Neural progenitor cell (in vitro differentiated cells): ENCODE results near the gene TSPEAR. TPM values are rescaled to one million over a fixed set of nuclear protein-coding genes. Genes with fewer than 3 reads are reported as not detected.

ENCODE experiments used
- DNase-seq: peaks from one replicate; pipeline ENCODE4 v3.0.0-alpha.2; 2016; ENCODE audit warnings: low spot score
- H2AFZ ChIP-seq: fragments of 200-600 bp; sonication (generic); replicated peaks from 2 replicates; pipeline ENCODE4 v1.6.1; 2016; ENCODE audit warnings: antibody characterized with exemption
- H3F3A ChIP-seq: fragments of 200-600 bp; sonication (generic); 2 replicates; pipeline ENCODE4 v1.6.1; 2016; ENCODE audit warnings: antibody characterized with exemption, low read depth
- H3K27ac ChIP-seq: fragments of 200-600 bp; sonication (generic); 2 replicates; pipeline ENCODE4 v1.5.1; 2016; ENCODE audit warnings: mild to moderate bottlenecking
- H3K27me3 ChIP-seq: fragments of 200-600 bp; sonication (generic); 2 replicates; pipeline ENCODE4 v1.6.1; 2016; ENCODE audit warnings: mild to moderate bottlenecking, moderate library complexity
- H3K36me3 ChIP-seq: fragments of 200-600 bp; sonication (generic); 2 replicates; pipeline ENCODE4 v1.5.1; 2016
- H3K4me1 ChIP-seq: fragments of 200-600 bp; sonication (generic); 2 replicates; pipeline ENCODE4 v1.6.1; 2016; ENCODE audit warnings: mixed run types
- H3K4me2 ChIP-seq: fragments of 200-600 bp; sonication (generic); 2 replicates; pipeline ENCODE4 v1.6.1; 2016
- H3K4me3 ChIP-seq: fragments of 200-600 bp; sonication (generic); 2 replicates; pipeline ENCODE4 v1.5.1; 2016
- H3K79me2 ChIP-seq: fragments of 200-600 bp; sonication (generic); 2 replicates; pipeline ENCODE4 v1.6.1; 2016; ENCODE audit warnings: low read depth
- H3K9ac ChIP-seq: fragments of 200-600 bp; sonication (generic); 2 replicates; pipeline ENCODE4 v1.6.1; 2016
- H3K9me3 ChIP-seq: fragments of 200-600 bp; sonication (generic); 2 replicates; pipeline ENCODE4 v1.5.1; 2016; ENCODE audit warnings: low read depth
- H4K20me1 ChIP-seq: fragments of 200-600 bp; sonication (generic); 2 replicates; pipeline ENCODE4 v1.6.1; 2016; ENCODE audit warnings: low read depth
- H3K27ac Mint-ChIP-seq: 3 replicates; pipeline ENCODE4 v1.8.0; 2021; ENCODE audit warnings: mixed read lengths
- H3K27me3 Mint-ChIP-seq: 2 replicates; pipeline ENCODE4 v1.8.0; 2022; ENCODE audit warnings: low read depth, mild to moderate bottlenecking, inconsistent platforms, moderate library complexity, mixed read lengths; ENCODE audit not compliant: insufficient read depth
- H3K36me3 Mint-ChIP-seq: 3 replicates; pipeline ENCODE4 v1.8.0; 2021; ENCODE audit warnings: mixed read lengths
- H3K4me1 Mint-ChIP-seq: 3 replicates; pipeline ENCODE4 v1.8.0; 2021; ENCODE audit warnings: mixed read lengths
- H3K4me3 Mint-ChIP-seq: 3 replicates; pipeline ENCODE4 v1.8.0; 2021; ENCODE audit warnings: mild to moderate bottlenecking, moderate library complexity, mixed read lengths
- H3K9me3 Mint-ChIP-seq: 3 replicates; pipeline ENCODE4 v1.8.0; 2020; ENCODE audit warnings: mixed read lengths
- CTCF ChIP-seq: fragments of 200-600 bp; sonication (generic); IDR thresholded peaks from 2 replicates; pipeline ENCODE4 v1.5.1; 2017; ENCODE audit warnings: antibody characterized with exemption, mild to moderate bottlenecking
- EZH2 ChIP-seq: fragments of 200-600 bp; sonication (generic); IDR thresholded peaks from 2 replicates; pipeline ENCODE4 v1.6.1; 2017; ENCODE audit warnings: antibody characterized with exemption, mild to moderate bottlenecking, moderate library complexity
- EZH2phosphoT487 ChIP-seq: fragments of 200-600 bp; sonication (generic); IDR thresholded peaks from 2 replicates; pipeline ENCODE4 v1.6.1; 2017; ENCODE audit warnings: antibody characterized with exemption
- total RNA-seq: library from RNA; depleted of rRNA; stranded (reverse); fragments of >200 nt; gene quantifications from 2 replicates; pipeline ENCODE4 v1.2.3, GENCODE V29; 2015; ENCODE audit warnings: low replicate concordance

Gene TSPEAR
- total RNA-seq, 1 donor from 2014 or later = not detected

GRCh38 chr21:44658541-44658910, 52.8 kb downstream of the TSPEAR start:
- no peaks in the 10 kb centered on the region for H3K36me3 ChIP-seq
- peak overlapping the region; percentile 70 for H2AFZ ChIP-seq
- TF ChIP-seq EZH2 (no peak), CTCF (no peak), EZH2phosphoT487 (no peak)
- H3K27me3 ChIP-seq = no peaks in the 10 kb centered on the region
- no peak overlapping the region for H3K4me3 ChIP-seq
- no peaks in the 10 kb centered on the region for H3F3A ChIP-seq
- no peak overlapping the region for H3K4me2 ChIP-seq
- Mint-ChIP-seq H3K4me1 (no peaks in the 10 kb centered on the region), H3K27me3 (peaks cover 5% of the 10 kb centered on the region), H3K36me3 (no peaks in the 10 kb centered on the region), H3K9me3 (peaks cover 26% of the 10 kb centered on the region), H3K27ac (no peak overlapping the region), H3K4me3 (no peak overlapping the region)
- no peaks in the 10 kb centered on the region for H3K79me2 ChIP-seq
- no peak overlapping the region for H3K27ac ChIP-seq
- H3K4me1 ChIP-seq = no peaks in the 10 kb centered on the region
- H3K9ac ChIP-seq = no peak overlapping the region
- DNase-seq = no peak
- H4K20me1 ChIP-seq = no peaks in the 10 kb centered on the region
- H3K9me3 ChIP-seq = no peaks in the 10 kb centered on the region

- Histone ChIP-seq H3K4me3 (no peak within 1 kb of the TSS), H2AFZ (peak within 1 kb of the TSS; percentile 70), H3K36me3 (no peaks in the 10 kb centered on the region), H3K4me1 (no peaks in the 10 kb centered on the region), H3F3A (no peaks in the 10 kb centered on the region), H4K20me1 (no peaks in the 10 kb centered on the region), H3K27me3 (no peaks in the 10 kb centered on the region), H3K79me2 (no peaks in the 10 kb centered on the region), H3K4me2 (no peak within 1 kb of the TSS), H3K27ac (no peak within 1 kb of the TSS), H3K9ac (no peak within 1 kb of the TSS), H3K9me3 (no peaks in the 10 kb centered on the region)
- no peaks in the 10 kb centered on the region for H3K36me3 Mint-ChIP-seq
- TF ChIP-seq CTCF = no peak
- no peak for TF ChIP-seq EZH2phosphoT487
- H3K4me3 Mint-ChIP-seq = no peak within 1 kb of the TSS
- no peak for DNase-seq
- H3K27me3 Mint-ChIP-seq = peaks cover 5% of the 10 kb centered on the region
- H3K9me3 Mint-ChIP-seq = peaks cover 26% of the 10 kb centered on the region
- no peak within 1 kb of the TSS for H3K27ac Mint-ChIP-seq
- no peaks in the 10 kb centered on the region for H3K4me1 Mint-ChIP-seq
Observed at GRCh38 chr21:44657635-44658540, 53.5 kb downstream of the TSPEAR start, which contains the start of gene KRTAP12-3. TSS of gene KRTAP12-3 (plus strand) at chr21:44657932. CDS start at chr21:44657980, 48 bp downstream.

GRCh38 chr21:44656868-44657267, 54.5 kb downstream of the TSPEAR start:
- no peaks in the 10 kb centered on the region for H3K9me3 ChIP-seq
- H3K4me1 ChIP-seq = no peaks in the 10 kb centered on the region
- no peak overlapping the region for H3K27ac ChIP-seq
- no peaks in the 10 kb centered on the region for H3F3A ChIP-seq
- H3K36me3 ChIP-seq = no peaks in the 10 kb centered on the region
- peaks cover 29% of the 10 kb centered on the region for H3K9me3 Mint-ChIP-seq
- H3K36me3 Mint-ChIP-seq = no peaks in the 10 kb centered on the region
- no peaks in the 10 kb centered on the region for H3K79me2 ChIP-seq
- H4K20me1 ChIP-seq = no peaks in the 10 kb centered on the region
- no peak overlapping the region for H3K9ac ChIP-seq
- no peak overlapping the region for H2AFZ ChIP-seq
- no peak for DNase-seq
- TF ChIP-seq EZH2phosphoT487 = no peak
- no peak for TF ChIP-seq CTCF
- TF ChIP-seq EZH2 = no peak
- H3K4me3 Mint-ChIP-seq = no peak overlapping the region
- peaks cover 7% of the 10 kb centered on the region for H3K27me3 Mint-ChIP-seq
- no peak overlapping the region for H3K4me2 ChIP-seq
- no peaks in the 10 kb centered on the region for H3K4me1 Mint-ChIP-seq
- H3K4me3 ChIP-seq = no peak overlapping the region
- no peak overlapping the region for H3K27ac Mint-ChIP-seq
- no peaks in the 10 kb centered on the region for H3K27me3 ChIP-seq
